Mesenchymal stem cell (in vitro differentiated cells and primary cell): ENCODE data around the gene MAGEB4.

ENCODE experiments used
- DNase-seq: peaks from one replicate; pipeline ENCODE4 v3.0.0-alpha.2; 2013
- H2AFZ ChIP-seq: one replicate; pipeline ENCODE4 v1.6.1; 2013; ENCODE audit warnings: low read depth, mild to moderate bottlenecking, control low read depth, inconsistent platforms, low read length, moderate library complexity
- H2AK5ac ChIP-seq: 2 replicates; pipeline ENCODE4 v1.6.1; 2013; ENCODE audit warnings: low read length, moderate library complexity, mild to moderate bottlenecking, inconsistent platforms; ENCODE audit not compliant: severe bottlenecking
- H2BK120ac ChIP-seq: one replicate; pipeline ENCODE4 v1.6.1; 2013; ENCODE audit warnings: low read depth, mild to moderate bottlenecking, inconsistent platforms, low read length, moderate library complexity
- H2BK12ac ChIP-seq, 2 experiments: one replicate each; pipeline ENCODE4 v1.6.1; 2013; ENCODE audit warnings: inconsistent platforms in 2 of 2, low read length in 2 of 2, mild to moderate bottlenecking in 2 of 2, moderate library complexity in 2 of 2, control low read depth in 1 of 2
- H2BK15ac ChIP-seq: one replicate; pipeline ENCODE4 v1.6.1; 2013; ENCODE audit warnings: mild to moderate bottlenecking, low read depth, inconsistent platforms; ENCODE audit not compliant: poor library complexity, severe bottlenecking
- H2BK5ac ChIP-seq: 2 replicates; pipeline ENCODE4 v1.6.1; 2013; ENCODE audit warnings: low read depth, mild to moderate bottlenecking, low read length, control low read depth, inconsistent platforms; ENCODE audit not compliant: poor library complexity, severe bottlenecking
- H3K14ac ChIP-seq, 2 experiments: one replicate each; pipeline ENCODE4 v1.6.1; 2013; ENCODE audit warnings: inconsistent platforms in 2 of 2, low read length in 2 of 2, control low read depth in 1 of 2, mild to moderate bottlenecking in 1 of 2, moderate library complexity in 1 of 2
- H3K18ac ChIP-seq, 2 experiments: one replicate each; pipeline ENCODE4 v1.6.1; 2013; ENCODE audit warnings: inconsistent platforms in 2 of 2, low read length in 2 of 2, control low read depth in 1 of 2, low read depth in 1 of 2, mild to moderate bottlenecking in 1 of 2
- H3K23ac ChIP-seq, 2 experiments: one replicate each; pipeline ENCODE4 v1.6.1; 2013; ENCODE audit warnings: inconsistent platforms in 2 of 2, low read length in 2 of 2, mild to moderate bottlenecking in 2 of 2, moderate library complexity in 2 of 2, control low read depth in 1 of 2
- H3K27ac ChIP-seq: 2 replicates; pipeline ENCODE4 v1.5.1; 2013; ENCODE audit warnings: mild to moderate bottlenecking, moderate library complexity, low read length, control low read depth, inconsistent platforms; ENCODE audit not compliant: poor library complexity, severe bottlenecking
- H3K27me3 ChIP-seq, 2 experiments: 2 replicates each; pipeline versions ENCODE4 v1.6.1 to v1.7.0; 2013; ENCODE audit warnings: low read length in 2 of 2, mild to moderate bottlenecking in 2 of 2, moderate library complexity in 2 of 2, control low read depth in 1 of 2, inconsistent platforms in 1 of 2; ENCODE audit not compliant: control insufficient read depth in 1 of 2, insufficient read depth in 1 of 2
- H3K36me3 ChIP-seq, 2 experiments: 2 replicates each; pipeline versions ENCODE4 v1.6.1 to v1.7.0; 2013; ENCODE audit warnings: low read length in 2 of 2, control low read depth in 1 of 2, inconsistent platforms in 1 of 2, low read depth in 1 of 2, mild to moderate bottlenecking in 1 of 2; ENCODE audit not compliant: insufficient read depth in 2 of 2, control insufficient read depth in 1 of 2
- H3K4ac ChIP-seq, 2 experiments: one replicate each; pipeline ENCODE4 v1.6.1; 2013; ENCODE audit warnings: inconsistent platforms in 2 of 2, low read length in 2 of 2, mild to moderate bottlenecking in 2 of 2, moderate library complexity in 2 of 2, control low read depth in 1 of 2, low read depth in 1 of 2
- H3K4me1 ChIP-seq: 2 replicates; pipeline ENCODE4 v1.6.1; 2013; ENCODE audit warnings: low read depth, low read length, control low read depth; ENCODE audit not compliant: control insufficient read depth, insufficient read depth
- H3K4me2 ChIP-seq: 2 replicates; pipeline ENCODE4 v1.6.1; 2013; ENCODE audit warnings: low read length, mild to moderate bottlenecking, inconsistent platforms; ENCODE audit not compliant: poor library complexity, severe bottlenecking
- H3K4me3 ChIP-seq, 2 experiments: 2 replicates each; pipeline versions ENCODE4 v1.5.1 to v1.7.0; 2013; ENCODE audit warnings: low read length in 2 of 2, mild to moderate bottlenecking in 2 of 2, control low read depth in 1 of 2, low read depth in 1 of 2; ENCODE audit not compliant: insufficient read depth in 1 of 2
- H3K79me1 ChIP-seq: replicated peaks from 2 replicates; pipeline ENCODE4 v1.6.1; 2013; ENCODE audit warnings: mild to moderate bottlenecking, control low read depth, low read length, inconsistent platforms; ENCODE audit not compliant: poor library complexity, severe bottlenecking
- H3K9ac ChIP-seq: 2 replicates; pipeline ENCODE4 v1.7.0; 2013; ENCODE audit warnings: mild to moderate bottlenecking, low read length, moderate library complexity
- H3K9me3 ChIP-seq: 2 replicates; pipeline ENCODE4 v1.7.0; 2013; ENCODE audit warnings: mild to moderate bottlenecking, low read length; ENCODE audit not compliant: control insufficient read depth
- H4K8ac ChIP-seq: one replicate; pipeline ENCODE4 v1.6.1; 2013; ENCODE audit warnings: inconsistent platforms, mild to moderate bottlenecking, low read length, moderate library complexity
- H4K91ac ChIP-seq: one replicate; pipeline ENCODE4 v1.6.1; 2013; ENCODE audit warnings: mild to moderate bottlenecking, low read length, inconsistent platforms
- WGBS: methylation state at CpG from one replicate; pipeline ENCODE4 v1.1.7; 2013; ENCODE audit warnings: mixed read lengths; 5-methylcytosine and 5-hydroxymethylcytosine counted together

Gene MAGEB4

GRCh38 chrX:30248854-30249253, 7.1 kb downstream of the MAGEB4 start:
- Histone ChIP-seq H3K27ac (no peak overlapping the region), H4K8ac (no peak overlapping the region), H2BK5ac (no peak overlapping the region), H2BK15ac (no peak overlapping the region), H2BK120ac (no peak overlapping the region), H3K23ac (no peak overlapping the region), H3K4ac (no peak overlapping the region), H3K36me3 (no peaks in the 10 kb centered on the region), H2AK5ac (no peak overlapping the region), H3K27me3 (peaks cover 0 to 35% of the 10 kb centered on the region in 2 experiments), H3K4me2 (no peak overlapping the region), H3K4me1 (no peaks in the 10 kb centered on the region), H3K14ac (no peak overlapping the region), H3K79me1 (no peaks in the 10 kb centered on the region), H3K4me3 (no peak overlapping the region), H2BK12ac (no peak overlapping the region), H3K9me3 (no peaks in the 10 kb centered on the region), H3K9ac (no peak overlapping the region), H2AFZ (no peak overlapping the region), H3K18ac (no peak overlapping the region), H4K91ac (no peak overlapping the region)
- 79% methylated on average over 2 of the region's 4 CpGs for WGBS
- no peak for DNase-seq

DNA sequence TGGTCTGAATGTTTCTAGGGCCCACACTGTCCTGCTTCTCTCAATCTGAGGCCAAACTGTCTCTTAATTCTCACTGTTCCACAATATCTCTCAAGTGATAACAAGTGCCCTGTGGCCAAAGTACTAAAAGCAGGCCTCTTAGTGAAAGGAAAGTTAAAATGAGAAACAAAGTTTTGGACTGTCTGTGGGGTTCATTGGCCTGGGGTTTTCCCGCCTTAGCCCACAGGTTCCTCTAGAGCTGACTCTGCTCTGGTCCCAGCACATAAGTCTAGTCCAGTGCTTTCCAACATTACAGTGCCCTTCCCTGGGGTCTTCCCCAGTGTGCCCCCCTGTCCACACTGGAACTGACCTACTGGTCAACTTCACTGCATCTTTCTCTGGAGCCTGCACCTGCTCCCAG, 11.5 kb downstream of the MAGEB4 start:
- H4K8ac ChIP-seq, result no peak overlapping the region
- no peak overlapping the region for H3K4me2 ChIP-seq
- H2AK5ac ChIP-seq, result no peak overlapping the region
- 93% methylated on average over 1 of the region's 1 CpG for WGBS
- H2BK15ac ChIP-seq, result no peak overlapping the region
- H3K36me3 ChIP-seq, result no peaks in the 10 kb centered on the region
- H2AFZ ChIP-seq, result no peak overlapping the region
- no peak overlapping the region for H2BK12ac ChIP-seq
- H2BK120ac ChIP-seq, result no peak overlapping the region
- H3K18ac ChIP-seq, result no peak overlapping the region
- H3K27ac ChIP-seq, result no peak overlapping the region
- H3K27me3 ChIP-seq, result peaks cover 0 to 37% of the 10 kb centered on the region in 2 experiments
- H3K9ac ChIP-seq, result no peak overlapping the region
- H3K23ac ChIP-seq, result no peak overlapping the region
- H3K9me3 ChIP-seq, result peaks cover 9% of the 10 kb centered on the region
- no peak overlapping the region for H3K14ac ChIP-seq
- no peak overlapping the region for H3K4ac ChIP-seq
- H3K4me3 ChIP-seq, result no peak overlapping the region
- no peaks in the 10 kb centered on the region for H3K79me1 ChIP-seq
- H4K91ac ChIP-seq, result no peak overlapping the region
- no peak overlapping the region for H2BK5ac ChIP-seq
- no peaks in the 10 kb centered on the region for H3K4me1 ChIP-seq
- no peak for DNase-seq

DNA sequence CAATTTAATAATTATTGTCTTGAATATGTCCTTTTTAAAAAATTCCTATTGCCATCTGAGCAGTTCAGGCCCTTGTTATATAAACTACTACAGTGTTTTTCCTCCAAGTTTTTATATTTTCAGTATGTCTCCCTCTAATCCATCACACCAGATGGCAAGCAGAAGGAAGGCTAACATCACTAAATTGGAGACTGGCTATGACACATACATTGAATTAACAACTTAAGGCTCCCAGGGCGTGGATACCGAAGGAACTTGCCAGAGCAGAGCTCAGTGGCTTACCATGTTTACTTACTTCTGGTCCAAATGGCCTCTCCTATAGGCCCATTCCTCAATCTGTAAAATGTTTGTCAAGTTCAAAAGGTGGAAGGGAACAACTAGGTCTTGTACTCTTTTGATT, 18.1 kb downstream of the MAGEB4 start:
- Histone ChIP-seq H2BK12ac (no peak overlapping the region), H2AK5ac (no peak overlapping the region), H3K9ac (no peak overlapping the region), H3K4me3 (no peak overlapping the region), H3K18ac (no peak overlapping the region), H3K4me1 (no peaks in the 10 kb centered on the region), H3K4me2 (no peak overlapping the region), H3K27me3 (peaks cover 0 to 34% of the 10 kb centered on the region in 2 experiments), H3K4ac (no peak overlapping the region), H2AFZ (no peak overlapping the region), H3K23ac (no peak overlapping the region), H3K9me3 (peaks cover 9% of the 10 kb centered on the region), H4K91ac (no peak overlapping the region), H2BK5ac (no peak overlapping the region), H3K27ac (no peak overlapping the region), H2BK15ac (no peak overlapping the region), H3K14ac (no peak overlapping the region), H2BK120ac (no peak overlapping the region), H3K79me1 (no peaks in the 10 kb centered on the region), H3K36me3 (no peaks in the 10 kb centered on the region), H4K8ac (no peak overlapping the region)
- WGBS, result 80% methylated on average over 2 of the region's 2 CpGs
- DNase-seq, result no peak

GRCh38 chrX:30261012-30261411, 19.2 kb downstream of the MAGEB4 start:
- peaks cover 0 to 43% of the 10 kb centered on the region in 2 experiments for H3K27me3 ChIP-seq
- H3K9me3 ChIP-seq, result peaks cover 9% of the 10 kb centered on the region
- H3K4ac ChIP-seq, result no peak overlapping the region
- H4K8ac ChIP-seq, result no peak overlapping the region
- H2AFZ ChIP-seq, result no peak overlapping the region
- no peak overlapping the region for H2BK15ac ChIP-seq
- H2BK120ac ChIP-seq, result no peak overlapping the region
- no peak overlapping the region for H2BK12ac ChIP-seq
- H4K91ac ChIP-seq, result no peak overlapping the region
- H3K9ac ChIP-seq, result no peak overlapping the region
- H3K79me1 ChIP-seq, result no peaks in the 10 kb centered on the region
- H3K18ac ChIP-seq, result no peak overlapping the region
- no peak overlapping the region for H3K23ac ChIP-seq
- no peak overlapping the region for H3K14ac ChIP-seq
- H3K4me2 ChIP-seq, result no peak overlapping the region
- no peaks in the 10 kb centered on the region for H3K4me1 ChIP-seq
- H2BK5ac ChIP-seq, result no peak overlapping the region
- no peak overlapping the region for H2AK5ac ChIP-seq
- H3K4me3 ChIP-seq, result no peak overlapping the region
- H3K27ac ChIP-seq, result no peak overlapping the region
- no peaks in the 10 kb centered on the region for H3K36me3 ChIP-seq
- no peak for DNase-seq
